Activated CD4-positive, alpha-beta T cell treated with anti-CD3 and anti-CD28 coated beads, Interleukin-2, Interleukin-4, amounts not matched to agents 100 ng/mL and 50 ng/mL, durations not matched to agents 16 hours and 8 hours (primary cell): ENCODE data around the gene DCAF4L1.
A peak's percentile ranks its signal among the peaks of the same experiment; 100 is the strongest.

ENCODE experiments used
- DNase-seq: peaks from one replicate; pipeline ENCODE4 v3.0.0-alpha.2; 2020; ENCODE audit warnings: low spot score

Gene DCAF4L1

GRCh38 chr4:41981456-41981855 is at the start of gene DCAF4L1:
Gene DCAF4L1 (plus strand): TSS chr4:41981756. CDS start chr4:41981793, 37 bp downstream.
- no peak for DNase-seq

- no peak for DNase-seq
Observed at GRCh38 chr4:41932988-41933387, 48.6 kb upstream of the DCAF4L1 start.

GRCh38 chr4:41933997-41934503 is 47.5 kb upstream of the DCAF4L1 start:
- no peak for DNase-seq

- no peak for DNase-seq
Observed at GRCh38 chr4:41934514-41934900, 47.0 kb upstream of the DCAF4L1 start.

DNA sequence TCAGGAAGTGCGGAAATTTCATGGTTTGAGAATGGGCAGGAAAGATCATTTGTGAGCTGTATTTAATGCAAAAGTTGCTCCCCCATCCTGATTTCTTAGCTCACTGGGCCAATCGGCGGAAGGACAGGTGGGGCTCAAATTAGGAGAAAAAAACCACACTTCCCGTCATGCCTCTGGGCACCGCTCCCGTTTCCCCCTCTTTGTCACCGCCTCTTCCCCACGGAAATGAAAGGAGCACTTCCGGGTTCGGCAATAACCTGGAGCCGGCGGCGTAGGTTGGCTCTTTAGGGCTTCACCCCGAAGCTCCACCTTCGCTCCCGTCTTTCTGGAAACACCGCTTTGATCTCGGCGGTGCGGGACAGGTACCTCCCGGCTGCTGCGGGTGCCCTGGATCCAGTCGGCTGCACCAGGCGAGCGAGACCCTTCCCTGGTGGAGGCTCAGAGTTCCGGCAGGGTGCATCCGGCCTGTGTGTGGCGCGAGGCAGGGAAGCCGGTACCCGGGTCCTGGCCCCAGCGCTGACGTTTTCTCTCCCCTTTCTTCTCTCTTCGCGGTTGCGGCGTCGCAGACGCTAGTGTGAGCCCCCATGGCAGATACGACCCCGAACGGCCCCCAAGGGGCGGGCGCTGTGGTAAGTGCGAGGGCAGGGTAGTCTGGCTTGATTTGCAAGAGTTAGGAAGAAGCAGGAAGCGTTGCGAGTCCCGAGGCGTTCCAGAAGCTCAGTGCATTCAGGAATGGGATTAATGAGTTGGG is 46.5 kb upstream of the DCAF4L1 start, which contains the start of gene TMEM33:
Gene TMEM33, plus strand, starts transcription at position 529 of the 751 bp plus-strand sequence. Its CDS starts 56 bp downstream, at position 585.
- peak; percentile 89 for DNase-seq

- DNase-seq, result peak; percentile 15
Observed at GRCh38 chr4:41935652-41936021, 45.9 kb upstream of the DCAF4L1 start.

DNA sequence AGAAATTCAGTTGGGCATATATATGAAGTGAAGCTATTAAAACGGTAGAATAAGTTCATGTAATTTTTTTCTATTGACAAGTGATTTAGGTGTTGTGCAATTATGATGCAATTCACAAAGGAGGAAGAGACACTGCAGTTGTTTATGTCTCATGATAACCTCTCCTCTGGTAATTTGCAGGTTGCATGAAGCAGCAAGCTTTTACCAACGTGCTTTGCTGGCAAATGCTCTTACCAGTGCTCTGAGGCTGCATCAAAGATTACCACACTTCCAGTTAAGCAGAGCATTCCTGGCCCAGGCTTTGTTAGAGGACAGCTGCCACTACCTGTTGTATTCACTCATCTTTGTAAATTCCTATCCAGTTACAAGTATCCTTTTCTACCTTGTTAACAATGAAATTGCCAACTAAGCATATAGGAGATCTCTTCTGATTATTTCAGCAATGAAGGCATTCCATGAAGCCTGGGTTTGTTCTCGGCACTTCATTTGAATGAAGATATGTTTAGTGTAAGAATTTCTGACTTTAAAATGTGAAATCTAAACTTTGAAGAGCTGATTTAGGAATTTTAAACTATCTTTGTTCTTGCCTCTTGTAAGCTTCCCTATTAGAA is 42.4 kb upstream of the DCAF4L1 start:
- DNase-seq, result no peak

DNA sequence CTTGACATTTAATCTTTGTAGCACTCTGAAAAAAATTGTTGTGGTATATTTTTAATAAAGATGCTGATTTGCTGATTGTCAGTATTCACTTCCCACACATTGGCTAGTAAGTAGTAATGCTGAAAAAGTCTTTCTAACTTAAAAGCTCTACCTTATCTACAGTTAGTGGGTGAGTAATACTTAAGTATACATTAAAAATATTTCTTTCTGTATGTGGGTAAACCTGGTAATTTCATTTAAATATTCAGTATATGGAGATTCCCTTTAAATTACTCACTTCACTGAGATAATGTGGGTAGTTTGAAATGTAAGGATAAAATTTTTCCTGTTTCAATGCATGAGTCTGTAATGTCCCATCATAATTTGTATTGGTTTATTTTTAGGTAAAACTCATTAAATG is 40.7 kb upstream of the DCAF4L1 start:
- no peak for DNase-seq

- DNase-seq, result no peak
Observed at GRCh38 chr4:41943506-41943905, 38.0 kb upstream of the DCAF4L1 start.

DNA sequence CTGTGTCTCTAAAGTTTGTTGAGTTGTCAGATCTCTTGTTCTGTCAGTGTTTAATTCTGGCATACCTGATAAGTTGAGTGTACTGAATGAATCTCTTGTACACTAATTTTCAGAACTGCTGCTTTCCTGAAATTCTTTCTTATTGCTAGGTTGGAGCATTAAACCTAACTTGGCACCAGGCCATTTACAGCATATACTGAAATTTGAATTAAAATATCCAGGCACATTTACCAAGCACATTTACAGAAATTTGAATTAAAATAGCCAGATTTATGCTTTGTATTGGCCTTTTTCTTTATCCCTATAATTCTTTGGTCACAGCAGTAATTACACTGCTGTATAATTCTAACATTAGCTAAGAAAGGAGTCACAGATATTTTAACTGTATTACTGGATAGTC is 37.5 kb upstream of the DCAF4L1 start:
- no peak for DNase-seq

DNA sequence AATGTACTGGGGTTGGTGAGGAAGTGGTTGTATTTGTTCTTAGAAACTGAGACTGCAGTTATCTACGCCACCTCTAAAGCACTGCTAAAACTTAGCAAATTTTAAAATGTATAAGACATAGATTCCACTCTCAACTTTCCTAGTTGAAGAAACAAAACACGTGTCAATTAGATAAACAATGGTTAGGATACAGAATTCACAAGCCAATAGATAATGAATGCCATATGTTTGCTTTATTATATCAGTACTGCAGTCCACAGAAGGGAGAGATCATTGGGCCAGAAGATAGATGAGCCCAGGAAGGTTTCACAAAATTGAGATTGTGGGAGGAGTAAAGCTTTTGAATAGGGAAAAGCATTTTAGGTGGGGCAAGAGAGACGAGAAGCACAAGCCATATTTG is 32.0 kb upstream of the DCAF4L1 start:
- DNase-seq, result no peak

GRCh38 chr4:41957634-41958033 is 23.9 kb upstream of the DCAF4L1 start:
- peak; percentile 27 for DNase-seq

DNA sequence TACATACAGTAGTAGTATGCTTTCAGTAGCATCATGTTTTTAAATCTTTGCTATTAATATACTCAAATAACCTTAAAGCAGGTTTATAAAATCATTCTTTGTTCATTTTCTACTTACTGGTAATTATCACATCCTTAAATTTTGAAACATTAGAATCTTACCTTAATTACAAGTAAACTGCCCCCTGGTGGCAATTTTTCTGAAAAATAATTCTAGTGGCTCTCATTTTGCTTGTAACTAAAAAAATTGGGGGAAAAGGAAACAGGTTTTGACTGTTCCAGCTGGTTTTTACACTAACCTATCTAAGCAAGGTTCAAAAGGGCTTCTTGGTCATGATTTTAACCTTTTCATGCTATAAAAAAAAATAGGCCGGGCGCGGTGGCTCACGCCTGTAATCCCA is 18.5 kb upstream of the DCAF4L1 start:
- DNase-seq, result peak; percentile 29

- no peak for DNase-seq
Observed at GRCh38 chr4:41964401-41964800, 17.2 kb upstream of the DCAF4L1 start.

DNA sequence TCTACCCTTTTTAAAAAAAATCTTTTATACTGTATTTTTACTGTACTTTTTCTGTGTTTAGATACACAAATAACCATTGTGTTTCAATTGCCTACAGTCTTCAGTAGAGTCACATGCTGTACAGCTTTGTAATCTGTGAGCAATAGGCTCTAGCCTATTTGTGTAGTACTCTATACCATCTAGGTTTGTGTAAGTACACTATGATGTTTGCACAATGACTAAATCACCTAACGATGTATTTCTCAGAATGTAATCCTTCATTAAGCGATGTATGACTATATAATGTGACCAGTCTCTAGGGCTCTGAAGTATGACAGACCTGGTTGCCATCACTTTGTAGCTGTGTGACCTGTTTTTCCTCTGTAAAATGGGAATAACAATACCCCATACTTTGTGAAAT is 14.2 kb upstream of the DCAF4L1 start:
- no peak for DNase-seq

DNA sequence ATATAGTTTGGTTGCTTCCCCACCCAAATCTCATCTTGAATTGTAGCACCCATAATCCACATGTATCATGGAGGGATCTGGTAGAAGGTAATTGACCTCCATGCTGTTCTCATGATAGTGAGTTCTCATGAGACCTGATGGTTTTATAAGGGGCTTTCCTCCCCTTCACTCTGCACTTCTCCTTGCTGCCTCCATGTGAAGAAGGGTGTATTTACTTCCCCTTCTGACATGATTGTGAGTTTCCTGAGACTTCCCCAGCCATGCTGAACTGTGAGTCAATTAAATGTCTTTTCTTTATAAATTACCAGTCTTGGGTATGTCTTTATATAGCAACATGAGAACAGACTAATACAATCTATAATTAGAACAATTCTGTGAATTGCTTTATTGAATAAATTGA is 11.9 kb upstream of the DCAF4L1 start:
- no peak for DNase-seq

DNA sequence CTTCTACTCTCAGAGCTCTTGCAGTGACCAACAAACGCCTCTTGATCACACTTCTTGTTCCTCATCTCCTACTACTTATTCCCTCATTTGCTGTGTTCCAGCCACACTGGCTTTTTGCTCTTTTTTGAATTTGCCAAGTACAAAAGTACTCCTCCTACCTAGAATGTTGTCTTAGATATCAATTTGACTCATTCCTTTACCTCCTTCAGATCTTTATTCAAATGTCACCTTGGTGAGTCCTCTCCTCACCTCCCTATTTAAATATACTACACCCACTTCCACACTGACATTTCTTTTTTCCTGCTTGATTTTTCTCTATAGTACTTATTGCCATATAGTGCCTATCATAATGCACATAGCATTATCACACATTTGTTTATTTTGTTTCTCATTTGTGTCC is 6.2 kb upstream of the DCAF4L1 start:
- DNase-seq, result no peak

DNA sequence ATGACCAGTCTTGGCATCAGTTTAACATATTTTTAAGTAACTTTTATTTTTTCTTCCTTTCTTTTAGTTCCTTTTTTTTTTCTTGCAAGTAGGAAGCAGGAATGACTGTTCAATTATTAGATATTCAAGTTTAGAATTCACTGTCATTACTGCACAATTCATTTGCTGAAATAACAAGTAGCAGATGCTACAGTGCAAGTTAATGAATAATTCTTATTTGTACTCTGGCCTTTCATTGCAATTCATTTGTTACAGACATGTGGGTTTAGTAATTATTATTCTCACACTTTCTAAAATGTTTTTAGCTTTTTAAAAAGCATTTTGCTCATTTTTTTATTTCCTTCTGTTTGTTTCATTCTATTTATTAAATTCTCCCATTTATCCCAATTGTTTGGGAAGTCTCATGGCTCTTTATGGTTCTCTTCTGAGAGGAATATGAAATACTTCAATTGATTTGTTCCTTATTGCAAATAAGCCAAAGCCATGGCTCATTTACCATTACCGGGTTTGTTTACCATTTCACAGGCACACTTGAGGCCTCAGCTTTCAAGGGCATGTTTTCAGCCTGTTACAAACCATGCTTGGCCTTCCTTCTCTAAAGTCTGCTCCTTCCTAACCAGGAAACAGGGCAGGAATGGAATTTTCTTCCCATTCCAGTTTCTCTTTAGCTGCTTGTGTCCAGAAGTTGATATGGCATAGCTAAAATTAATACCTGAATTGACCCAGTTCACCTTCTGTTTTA is 4.6 kb upstream of the DCAF4L1 start:
- no peak for DNase-seq

DNA sequence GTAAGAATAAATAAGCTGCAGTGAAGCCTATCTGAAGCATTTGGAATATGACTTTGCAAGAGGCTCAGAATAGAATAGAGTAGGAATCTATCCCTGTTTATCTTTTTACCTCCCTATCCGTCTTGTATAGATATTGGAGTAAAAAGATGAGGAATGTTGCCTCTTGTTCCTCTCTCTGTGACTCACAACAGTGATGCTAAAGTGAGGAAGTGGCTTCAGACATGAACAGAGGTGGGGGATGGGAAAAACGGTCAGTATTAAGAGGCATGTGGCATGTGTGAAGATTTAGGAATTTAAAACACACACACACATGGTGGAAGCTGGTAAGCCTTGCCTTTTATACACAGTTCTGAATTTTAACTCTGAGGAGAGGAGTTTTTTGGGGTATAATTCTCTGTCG is 3.8 kb upstream of the DCAF4L1 start:
- DNase-seq, result no peak

DNA sequence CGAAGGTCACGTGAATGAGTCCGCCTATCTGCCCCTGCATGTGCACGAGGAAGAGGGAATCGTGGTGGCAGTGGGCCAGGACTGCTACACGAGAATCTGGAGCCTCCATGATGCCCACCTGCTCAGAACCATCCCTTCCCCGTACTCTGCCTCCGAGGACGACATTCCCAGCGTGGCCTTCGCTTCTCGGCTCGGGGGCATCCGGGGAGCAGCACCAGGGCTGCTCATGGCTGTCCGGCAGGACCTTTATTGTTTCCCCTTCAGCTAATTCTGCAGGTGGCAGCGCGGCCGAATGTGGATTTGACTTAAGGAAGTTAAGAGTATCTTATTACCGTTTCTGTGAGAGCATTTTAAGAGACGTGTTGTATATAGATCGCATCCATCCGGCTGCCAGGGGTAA is 1.2 kb downstream of the DCAF4L1 start:
- DNase-seq, result no peak

DNA sequence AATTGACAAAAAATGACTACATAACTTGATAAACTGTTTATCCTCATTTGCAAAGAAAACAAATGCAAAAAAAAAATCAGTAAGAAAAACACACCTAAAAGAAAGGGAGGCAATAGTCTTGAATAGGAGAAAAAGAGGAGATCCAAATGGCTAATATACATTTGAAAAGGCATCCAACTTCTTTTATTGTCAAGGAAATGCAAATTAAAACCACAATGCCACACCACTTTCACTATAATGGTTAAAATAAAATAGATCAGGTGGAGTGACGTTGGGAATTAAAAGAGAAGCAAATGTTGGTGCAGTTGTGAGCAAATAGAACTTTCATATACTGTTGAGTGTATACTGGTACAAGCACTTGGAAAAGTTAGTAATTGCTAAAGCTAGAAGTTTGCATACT is 3.6 kb downstream of the DCAF4L1 start:
- no peak for DNase-seq

DNA sequence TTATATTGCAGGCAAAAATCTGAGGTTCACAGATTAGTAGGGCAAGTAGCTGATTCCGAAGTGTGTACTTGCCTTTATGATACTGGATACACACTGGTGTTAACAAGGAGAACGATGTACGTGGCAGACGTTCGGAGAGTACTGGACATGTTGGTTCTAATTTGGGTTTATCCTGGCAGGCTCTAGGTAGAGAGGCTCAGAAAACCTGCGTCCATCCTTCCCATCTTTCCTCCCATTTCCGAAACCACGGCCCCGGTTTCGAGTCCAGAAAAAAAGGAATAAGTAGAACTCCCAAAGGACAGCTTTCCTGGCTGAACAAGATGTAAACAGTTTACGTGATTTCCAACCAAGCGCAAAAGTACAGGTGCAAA is 8.4 kb downstream of the DCAF4L1 start:
- no peak for DNase-seq
